SJCRH30 (cell line): ENCODE data around the gene CDS2. TPM values are rescaled to one million over a fixed set of nuclear protein-coding genes. Genes with fewer than 3 reads are reported as not detected.
A peak's percentile ranks its signal among the peaks of the same experiment; 100 is the strongest.

Source experiments
- DNase-seq, 2 experiments: peaks; one replicate each; pipeline ENCODE4 v3.0.0-alpha.2; 2015 to 2020
- H3K27ac ChIP-seq: fragments of 250-450 bp; sonication (Bioruptor Pico); 2 replicates; pipeline ENCODE4 v1.5.1; 2020; ENCODE audit warnings: mild to moderate bottlenecking, moderate library complexity
- H3K27me3 ChIP-seq: fragments of 250-450 bp; sonication (Bioruptor Pico); 2 replicates; pipeline ENCODE4 v1.5.1; 2020; ENCODE audit warnings: mild to moderate bottlenecking, moderate library complexity
- H3K36me3 ChIP-seq: fragments of 250-450 bp; sonication (Bioruptor Pico); 2 replicates; pipeline ENCODE4 v1.5.1; 2020; ENCODE audit warnings: mild to moderate bottlenecking, moderate library complexity
- H3K4me1 ChIP-seq: fragments of 250-450 bp; sonication (Bioruptor Pico); 2 replicates; pipeline ENCODE4 v1.5.1; 2020; ENCODE audit warnings: mild to moderate bottlenecking, moderate library complexity
- H3K4me3 ChIP-seq: fragments of 250-450 bp; sonication (Bioruptor Pico); 2 replicates; pipeline ENCODE4 v1.5.1; 2020; ENCODE audit warnings: mild to moderate bottlenecking, moderate library complexity
- H3K9me3 ChIP-seq: fragments of 250-450 bp; sonication (Bioruptor Pico); replicated peaks from 2 replicates; pipeline ENCODE4 v1.5.1; 2020; ENCODE audit warnings: mild to moderate bottlenecking, moderate library complexity
- total RNA-seq: library from RNA; depleted of rRNA; stranded (reverse); fragments of >200 nt; shearing (Covaris generic); gene quantifications from 2 replicates; pipeline ENCODE4 v1.2.3, GENCODE V29; 2014; rRNA removed

The CDS2 gene
- total RNA-seq, 1 experiment from 2014 or later: 29.1 TPM

GRCh38 chr20:5215672-5216304, 89.0 kb downstream of the CDS2 start:
- no peaks in the 10 kb centered on the region for H3K36me3 ChIP-seq
- DNase-seq: no peak
- no peak overlapping the region for H3K27ac ChIP-seq
- no peaks in the 10 kb centered on the region for H3K27me3 ChIP-seq
- no peaks in the 10 kb centered on the region for H3K9me3 ChIP-seq
- no peaks in the 10 kb centered on the region for H3K4me1 ChIP-seq
- H3K4me3 ChIP-seq: no peak overlapping the region

- H3K4me1 ChIP-seq: no peaks in the 10 kb centered on the region
- H3K4me3 ChIP-seq: no peak overlapping the region
- H3K36me3 ChIP-seq: no peaks in the 10 kb centered on the region
- no peak for DNase-seq
- H3K27ac ChIP-seq: no peak overlapping the region
- H3K9me3 ChIP-seq: no peaks in the 10 kb centered on the region
- H3K27me3 ChIP-seq: no peaks in the 10 kb centered on the region
These were observed 89.9 kb downstream of the CDS2 start for GRCh38 chr20:5216663-5217062.

GRCh38 chr20:5217616-5218015, 90.8 kb downstream of the CDS2 start:
- H3K4me1 ChIP-seq: no peaks in the 10 kb centered on the region
- DNase-seq: no peak
- no peak overlapping the region for H3K27ac ChIP-seq
- H3K27me3 ChIP-seq: no peaks in the 10 kb centered on the region
- H3K9me3 ChIP-seq: no peaks in the 10 kb centered on the region
- H3K4me3 ChIP-seq: no peak overlapping the region
- H3K36me3 ChIP-seq: no peaks in the 10 kb centered on the region

- Histone ChIP-seq H3K9me3 (no peaks in the 10 kb centered on the region), H3K36me3 (no peaks in the 10 kb centered on the region), H3K27me3 (no peaks in the 10 kb centered on the region), H3K27ac (no peak overlapping the region), H3K4me3 (no peak overlapping the region), H3K4me1 (no peaks in the 10 kb centered on the region)
- DNase-seq: no peak
These were observed 93.7 kb downstream of the CDS2 start for GRCh38 chr20:5220321-5221060.

- Histone ChIP-seq H3K27me3 (no peaks in the 10 kb centered on the region), H3K9me3 (no peaks in the 10 kb centered on the region), H3K4me1 (no peaks in the 10 kb centered on the region), H3K27ac (no peak overlapping the region), H3K36me3 (no peaks in the 10 kb centered on the region), H3K4me3 (no peak overlapping the region)
- no peak for DNase-seq
These were observed 94.2 kb downstream of the CDS2 start for GRCh38 chr20:5221061-5221430.

- no peaks in the 10 kb centered on the region for H3K27me3 ChIP-seq
- peak; percentile 55 to 75 for DNase-seq
These were observed 96.3 kb downstream of the CDS2 start for GRCh38 chr20:5222919-5223634.

GRCh38 chr20:5230544-5230943, 103.7 kb downstream of the CDS2 start:
- no peaks in the 10 kb centered on the region for H3K9me3 ChIP-seq
- no peak overlapping the region for H3K27ac ChIP-seq
- DNase-seq: no peak
- no peaks in the 10 kb centered on the region for H3K36me3 ChIP-seq
- no peaks in the 10 kb centered on the region for H3K4me1 ChIP-seq
- H3K27me3 ChIP-seq: no peaks in the 10 kb centered on the region; the same call in none of the 2 replicates
- H3K4me3 ChIP-seq: no peak overlapping the region

More at GRCh38 chr20:5222919-5223634, 96.3 kb downstream of the CDS2 start:
- no peak overlapping the region for H3K4me3 ChIP-seq
- no peak overlapping the region for H3K27ac ChIP-seq
- H3K36me3 ChIP-seq: no peaks in the 10 kb centered on the region
- no peaks in the 10 kb centered on the region for H3K9me3 ChIP-seq
- no peaks in the 10 kb centered on the region for H3K4me1 ChIP-seq

GRCh38 chr20:5234158-5234557, 107.3 kb downstream of the CDS2 start:
- H3K4me3 ChIP-seq: no peak overlapping the region
- no peaks in the 10 kb centered on the region; the same call in none of the 2 replicates for H3K27me3 ChIP-seq
- no peaks in the 10 kb centered on the region for H3K36me3 ChIP-seq
- H3K9me3 ChIP-seq: 0 out of 2 replicates have a peak, but pooled peaks cover 2% of the 10 kb centered on the region
- H3K4me1 ChIP-seq: no peaks in the 10 kb centered on the region
- no peak for DNase-seq
- no peak overlapping the region for H3K27ac ChIP-seq

- DNase-seq: no peak
- Histone ChIP-seq H3K9me3 (0 out of 2 replicates have a peak, but pooled peaks cover 2% of the 10 kb centered on the region), H3K4me1 (no peaks in the 10 kb centered on the region)
These were observed 108.2 kb downstream of the CDS2 start for GRCh38 chr20:5234978-5235377.

More at GRCh38 chr20:5234978-5235377, 108.2 kb downstream of the CDS2 start:
- Histone ChIP-seq H3K4me3 (no peak overlapping the region), H3K36me3 (no peaks in the 10 kb centered on the region), H3K27ac (no peak overlapping the region), H3K27me3 (no peaks in the 10 kb centered on the region; the same call in none of the 2 replicates)

Other genes with a start within 250 kb of the CDS2 start
- gene SLC23A2, start 125.5 kb upstream of the CDS2 start, total RNA-seq: 19.1 and 21.1 TPM in 2 replicates
- 162 and 165 TPM in 2 replicates for gene TMEM230, start 13.9 kb upstream of the CDS2 start, total RNA-seq
- gene PCNA, start 7.0 kb upstream of the CDS2 start, total RNA-seq: 431 and 450 TPM in 2 replicates
- not detected in 2 replicates for gene PROKR2, start 189.9 kb downstream of the CDS2 start, total RNA-seq